GM12864 (cell line): Measurements from ENCODE around the gene NOTUM.

ENCODE experiments used
- DNase-seq: peaks from one replicate; pipeline ENCODE4 v3.0.0-alpha.2; 2011; ENCODE audit warnings: low read depth
- H3K4me3 ChIP-seq: 2 replicates; pipeline ENCODE4 v1.5.1; 2011; ENCODE audit warnings: mild to moderate bottlenecking, low read depth, low read length, control low read depth
- TF ChIP-seq, protein P1 (sequence below): IDR thresholded peaks from 2 replicates; pipeline ENCODE4 v1.5.1; 2011; ENCODE audit warnings: low read depth, mild to moderate bottlenecking, moderate library complexity, low read length, control low read depth, inconsistent platforms; ENCODE audit errors: missing control alignments

The NOTUM gene

DNA sequence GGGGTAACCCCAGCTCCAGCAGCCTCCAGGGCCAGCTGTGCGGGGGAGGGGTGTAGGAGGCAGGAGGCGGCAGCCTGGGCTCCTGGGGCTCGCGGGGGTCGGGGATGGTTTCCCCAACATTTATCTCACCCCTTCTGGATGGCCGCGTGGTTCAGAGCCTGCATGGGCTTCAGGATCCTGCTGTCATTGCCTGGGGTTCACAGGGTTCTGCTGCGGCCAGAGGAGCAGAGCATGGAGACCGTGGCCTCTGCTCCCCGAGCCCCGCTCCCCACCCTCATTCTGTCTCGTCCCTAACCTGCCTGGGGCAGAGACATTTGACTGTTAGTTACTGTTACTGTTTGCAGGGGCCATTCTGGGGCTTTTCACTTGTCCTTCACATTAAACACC is 18.8 kb downstream of the NOTUM start:
- no peak for DNase-seq
- H3K4me3 ChIP-seq: no peak overlapping the region
- TF ChIP-seq, protein P1, sequence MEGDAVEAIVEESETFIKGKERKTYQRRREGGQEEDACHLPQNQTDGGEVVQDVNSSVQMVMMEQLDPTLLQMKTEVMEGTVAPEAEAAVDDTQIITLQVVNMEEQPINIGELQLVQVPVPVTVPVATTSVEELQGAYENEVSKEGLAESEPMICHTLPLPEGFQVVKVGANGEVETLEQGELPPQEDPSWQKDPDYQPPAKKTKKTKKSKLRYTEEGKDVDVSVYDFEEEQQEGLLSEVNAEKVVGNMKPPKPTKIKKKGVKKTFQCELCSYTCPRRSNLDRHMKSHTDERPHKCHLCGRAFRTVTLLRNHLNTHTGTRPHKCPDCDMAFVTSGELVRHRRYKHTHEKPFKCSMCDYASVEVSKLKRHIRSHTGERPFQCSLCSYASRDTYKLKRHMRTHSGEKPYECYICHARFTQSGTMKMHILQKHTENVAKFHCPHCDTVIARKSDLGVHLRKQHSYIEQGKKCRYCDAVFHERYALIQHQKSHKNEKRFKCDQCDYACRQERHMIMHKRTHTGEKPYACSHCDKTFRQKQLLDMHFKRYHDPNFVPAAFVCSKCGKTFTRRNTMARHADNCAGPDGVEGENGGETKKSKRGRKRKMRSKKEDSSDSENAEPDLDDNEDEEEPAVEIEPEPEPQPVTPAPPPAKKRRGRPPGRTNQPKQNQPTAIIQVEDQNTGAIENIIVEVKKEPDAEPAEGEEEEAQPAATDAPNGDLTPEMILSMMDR: no peak

- no peak overlapping the region for H3K4me3 ChIP-seq
- no peak for DNase-seq
- TF ChIP-seq, protein P1: no peak
Measured at GRCh38 chr17:81941484-81942166, 19.4 kb downstream of the NOTUM start.

GRCh38 chr17:81940538-81941483 is 20.2 kb downstream of the NOTUM start:
- DNase-seq: no peak
- no peak overlapping the region for H3K4me3 ChIP-seq
- TF ChIP-seq, protein P1: no peak

GRCh38 chr17:81939881-81940385 is 21.1 kb downstream of the NOTUM start:
- H3K4me3 ChIP-seq: no peak overlapping the region
- DNase-seq: no peak
- TF ChIP-seq, protein P1: no peak

- no peak overlapping the region for H3K4me3 ChIP-seq
Measured at GRCh38 chr17:81939218-81939617, 21.8 kb downstream of the NOTUM start.

DNA sequence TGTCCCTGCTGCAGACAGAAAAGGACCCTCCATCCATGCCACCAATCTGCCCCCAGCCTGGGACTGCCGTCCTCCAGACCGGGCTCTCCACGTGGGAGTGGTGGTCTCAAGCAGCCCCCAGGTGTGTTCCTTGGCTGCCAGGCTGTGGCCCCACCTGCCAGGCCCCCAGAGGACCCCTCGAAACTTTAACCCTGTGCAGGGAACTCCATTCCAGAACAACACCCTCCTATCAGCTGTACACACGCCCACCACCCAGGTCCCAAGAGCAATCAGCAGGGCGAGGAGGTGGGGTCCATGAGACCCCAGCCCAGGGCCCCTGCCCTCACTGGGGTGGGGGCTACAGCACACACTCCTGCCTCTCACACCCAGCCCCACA is 25.3 kb downstream of the NOTUM start:
- TF ChIP-seq, protein P1: no peak
- no peak for DNase-seq
- H3K4me3 ChIP-seq: no peak overlapping the region; the same call in none of the 2 replicates

More at GRCh38 chr17:81939218-81939617, 21.8 kb downstream of the NOTUM start:
- TF ChIP-seq, protein P1: no peak
- DNase-seq: no peak
